Measurements from ENCODE around the gene LGMN.

DNA sequence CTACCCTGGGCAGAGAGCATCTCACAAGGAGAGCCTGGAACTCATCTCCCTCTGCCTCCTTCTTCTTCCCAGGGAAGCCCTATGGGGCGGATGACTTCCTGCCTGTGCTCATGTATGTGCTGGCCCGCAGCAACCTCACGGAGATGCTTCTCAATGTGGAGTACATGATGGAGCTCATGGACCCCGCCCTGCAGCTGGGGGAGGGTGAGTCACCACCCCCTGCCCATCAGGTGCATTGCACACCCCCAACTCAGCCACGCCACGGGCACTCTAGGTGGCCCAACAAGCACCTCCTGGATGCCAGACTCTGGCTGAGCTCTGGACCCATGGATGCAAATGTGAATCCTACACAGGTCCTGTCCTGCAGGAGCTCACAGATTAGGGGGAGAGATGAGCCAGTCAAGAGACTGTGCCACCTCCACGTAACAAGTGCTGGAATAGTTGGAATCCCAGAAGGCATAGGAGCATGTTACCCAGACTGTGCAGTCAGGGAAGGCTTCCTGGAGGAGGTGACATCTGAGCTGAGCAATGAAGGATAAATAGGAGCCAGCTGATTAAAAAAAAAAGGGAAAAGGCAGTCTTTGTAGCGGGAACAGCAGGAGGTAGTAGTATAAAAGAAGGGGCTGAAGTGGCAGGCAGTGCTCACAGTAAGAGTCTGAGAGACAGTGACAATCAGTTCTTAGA, 71.9 kb downstream of the LGMN start:
- TF ChIP-seq YY1 (IDR thresholded peaks at IDR 0.05; ENCODE audit: insufficient read depth, insufficient read length) (no peak), ZNF274 (IDR thresholded peaks at IDR 0.05; ENCODE audit: low read depth, low read length) (no peak)

Measured in NT2/D1 (cell line).